HCT116 (cell line): ENCODE data around the gene ARHGAP40.

Experiments used
- CTCF ChIP-seq, 3 experiments: fragments of 200-600 bp in 1 of 3; sonication (generic) in 1 of 3; IDR thresholded peaks in 2 of 3; conservative IDR thresholded peaks in 1 of 3; 2 replicates each; pipeline ENCODE4 v1.5.1; 2012 to 2017; ENCODE audit warnings: low read depth in 2 of 3, low read length in 2 of 3, antibody characterized with exemption in 1 of 3, borderline replicate concordance in 1 of 3, control low read depth in 1 of 3, mild to moderate bottlenecking in 1 of 3, mixed read lengths in 1 of 3, mixed run types in 1 of 3, moderate library complexity in 1 of 3; ENCODE audit not compliant: insufficient read depth in 1 of 3
- EZH2 ChIP-seq: fragments of 200-600 bp; sonication (generic); IDR thresholded peaks from 2 replicates; pipeline ENCODE4 v1.6.1; 2017; ENCODE audit warnings: antibody characterized with exemption, mixed run types
- POLR2AphosphoS5 ChIP-seq: IDR thresholded peaks from 2 replicates; pipeline ENCODE4 v1.6.1; 2011; ENCODE audit warnings: mild to moderate bottlenecking, low read depth, low read length, moderate library complexity
- YY1 ChIP-seq: IDR thresholded peaks from 2 replicates; pipeline ENCODE4 v1.6.1; 2011; ENCODE audit warnings: low read length, low read depth, moderate library complexity, mild to moderate bottlenecking; ENCODE audit not compliant: insufficient replicate concordance; ENCODE audit errors: extremely low read depth
- TF ChIP-seq, protein P1 (sequence below): IDR thresholded peaks from 2 replicates; pipeline ENCODE4 v1.6.1; 2012

DNA sequence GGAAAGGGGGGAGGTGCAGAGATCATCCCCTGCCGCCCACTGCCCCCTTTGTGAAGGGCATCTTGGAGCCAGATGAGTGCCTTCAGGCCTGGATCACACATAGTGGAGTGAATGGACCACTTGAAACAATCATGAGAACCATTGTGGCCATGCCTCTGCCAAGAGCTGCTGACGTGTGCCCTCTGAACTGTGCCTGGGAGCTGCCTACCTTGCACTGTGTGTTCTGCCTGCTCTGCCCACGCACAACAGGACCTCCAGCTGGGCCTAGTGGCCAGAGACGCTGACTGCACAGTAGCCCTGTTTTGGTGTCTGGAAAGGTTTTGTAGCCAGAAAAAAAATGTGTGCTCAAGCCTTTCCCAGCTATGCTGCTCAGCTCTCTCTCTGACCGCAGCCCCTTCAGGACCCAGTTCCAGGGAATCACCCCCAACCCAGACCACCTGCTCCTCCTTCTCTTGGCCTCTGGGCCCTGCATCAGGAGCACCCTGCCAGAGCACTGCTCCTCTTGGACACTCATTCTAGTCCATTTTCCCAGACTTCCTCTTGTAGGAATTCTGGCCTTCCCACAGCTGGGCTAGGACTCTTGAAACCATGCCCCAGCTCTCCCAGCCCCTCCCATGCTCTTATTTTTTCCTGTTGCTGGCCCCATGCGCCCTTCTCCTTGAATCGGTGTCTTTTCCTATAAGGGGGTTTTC is 22.2 kb upstream of the ARHGAP40 start:
- TF ChIP-seq, protein P1, sequence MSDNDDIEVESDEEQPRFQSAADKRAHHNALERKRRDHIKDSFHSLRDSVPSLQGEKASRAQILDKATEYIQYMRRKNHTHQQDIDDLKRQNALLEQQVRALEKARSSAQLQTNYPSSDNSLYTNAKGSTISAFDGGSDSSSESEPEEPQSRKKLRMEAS, result no peak
- no peak for TF ChIP-seq YY1
- TF ChIP-seq EZH2, result no peak
- no peak for TF ChIP-seq CTCF (IDR thresholded peaks at IDR 0.05 in 2 of 3, conservative IDR thresholded peaks at IDR 0.05 in 1 of 3; ENCODE audit: borderline replicate concordance in 1 of 3, insufficient read depth in 1 of 3, low read depth in 2 of 3, low read length in 2 of 3)
- no peak; the same call in 1 of the 2 replicates for TF ChIP-seq POLR2AphosphoS5
